Neuronal stem cell (in vitro differentiated cells): ENCODE results near the gene ZNF407.
A peak's percentile ranks its signal among the peaks of the same experiment; 100 is the strongest.

Source experiments
- DNase-seq: peaks from one replicate; pipeline ENCODE4 v3.0.0-alpha.2; 2013; ENCODE audit warnings: low spot score
- H2AFZ ChIP-seq: one replicate; pipeline ENCODE4 v1.6.1; 2013; ENCODE audit warnings: mild to moderate bottlenecking, low read length, inconsistent platforms
- H2AK5ac ChIP-seq: 2 replicates; pipeline ENCODE4 v1.6.1; 2013; ENCODE audit warnings: low read depth, mild to moderate bottlenecking, inconsistent platforms, low read length, moderate library complexity, mixed read lengths
- H2BK120ac ChIP-seq: 2 replicates; pipeline ENCODE4 v1.6.1; 2013; ENCODE audit warnings: low read depth, mild to moderate bottlenecking, inconsistent platforms, low read length, moderate library complexity, mixed read lengths
- H2BK12ac ChIP-seq: one replicate; pipeline ENCODE4 v1.6.1; 2013; ENCODE audit warnings: low read length, inconsistent platforms
- H2BK15ac ChIP-seq: 2 replicates; pipeline ENCODE4 v1.6.1; 2013; ENCODE audit warnings: mild to moderate bottlenecking, low read length, inconsistent platforms, mixed read lengths
- H2BK5ac ChIP-seq: one replicate; pipeline ENCODE4 v1.6.1; 2013; ENCODE audit warnings: inconsistent platforms, mild to moderate bottlenecking, low read length, moderate library complexity
- H3K14ac ChIP-seq: one replicate; pipeline ENCODE4 v1.6.1; 2013; ENCODE audit warnings: low read length, inconsistent platforms
- H3K18ac ChIP-seq: 2 replicates; pipeline ENCODE4 v1.6.1; 2013; ENCODE audit warnings: low read length, inconsistent platforms
- H3K23ac ChIP-seq: 2 replicates; pipeline ENCODE4 v1.6.1; 2013; ENCODE audit warnings: low read depth, mild to moderate bottlenecking, mixed read lengths, low read length, inconsistent platforms; ENCODE audit not compliant: poor library complexity
- H3K27ac ChIP-seq: replicated peaks from 3 replicates; pipeline ENCODE4 v1.5.1; 2013; ENCODE audit warnings: low read length, inconsistent platforms
- H3K27me3 ChIP-seq, 3 experiments: 2 replicates each; pipeline ENCODE4 v1.6.1; 2013; ENCODE audit warnings: low read length in 3 of 3, mild to moderate bottlenecking in 2 of 3, inconsistent platforms in 1 of 3, low read depth in 1 of 3, mixed read lengths in 1 of 3, moderate library complexity in 1 of 3; ENCODE audit not compliant: control insufficient read depth in 3 of 3, insufficient read depth in 3 of 3
- H3K36me3 ChIP-seq, 2 donors: replicated peaks in 1 of 2; 2 replicates each; pipeline ENCODE4 v1.6.1; 2013; ENCODE audit warnings: low read length in 2 of 2; ENCODE audit not compliant: control insufficient read depth in 2 of 2, insufficient read depth in 2 of 2
- H3K4ac ChIP-seq: 2 replicates; pipeline ENCODE4 v1.6.1; 2013; ENCODE audit warnings: inconsistent platforms, mild to moderate bottlenecking, low read length, moderate library complexity
- H3K4me1 ChIP-seq, 2 donors: 1 replicate in 1 of 2; 2 replicates in 1 of 2; pipeline ENCODE4 v1.6.1; 2013; ENCODE audit warnings: low read length in 2 of 2, low read depth in 1 of 2; ENCODE audit not compliant: control insufficient read depth in 2 of 2, insufficient read depth in 1 of 2
- H3K4me2 ChIP-seq: one replicate; pipeline ENCODE4 v1.6.1; 2013; ENCODE audit warnings: mild to moderate bottlenecking, low read length, inconsistent platforms; ENCODE audit not compliant: insufficient read depth, poor library complexity, severe bottlenecking
- H3K4me3 ChIP-seq, 2 donors: 2 replicates each; pipeline ENCODE4 v1.5.1; 2013; ENCODE audit warnings: low read length in 2 of 2, mild to moderate bottlenecking in 2 of 2, inconsistent platforms in 1 of 2, moderate library complexity in 1 of 2
- H3K79me1 ChIP-seq: one replicate; pipeline ENCODE4 v1.6.1; 2013; ENCODE audit warnings: low read depth, mild to moderate bottlenecking, inconsistent platforms, low read length, moderate library complexity
- H3K9ac ChIP-seq: one replicate; pipeline ENCODE4 v1.6.1; 2013; ENCODE audit warnings: mild to moderate bottlenecking, low read depth, low read length, inconsistent platforms; ENCODE audit not compliant: poor library complexity
- H3K9me3 ChIP-seq, 2 donors: replicated peaks in 1 of 2; 2 replicates each; pipeline versions ENCODE3 to v1.6.1; 2013; ENCODE audit warnings: low read length in 2 of 2, mild to moderate bottlenecking in 2 of 2, inconsistent platforms in 1 of 2, low read depth in 1 of 2, mixed read lengths in 1 of 2, moderate library complexity in 1 of 2; ENCODE audit not compliant: control insufficient read depth in 2 of 2, insufficient read depth in 1 of 2
- H4K8ac ChIP-seq: one replicate; pipeline ENCODE4 v1.6.1; 2013; ENCODE audit warnings: low read depth, mild to moderate bottlenecking, inconsistent platforms, low read length, moderate library complexity
- H4K91ac ChIP-seq: one replicate; pipeline ENCODE4 v1.6.1; 2013; ENCODE audit warnings: low read length, low read depth, mild to moderate bottlenecking, inconsistent platforms; ENCODE audit not compliant: poor library complexity
- WGBS, 2 donors: extraction: QIAGEN DNeasy Blood & Tissue Kit; methylation state at CpG; one replicate each; pipeline ENCODE4 v1.1.7; 2013; ENCODE audit warnings: missing lambda C conversion rate in 2 of 2, mixed read lengths in 1 of 2; ENCODE audit not compliant: insufficient read length in 2 of 2, insufficient replicate concordance in 1 of 2; ENCODE audit errors: extremely low coverage in 2 of 2; 5-methylcytosine and 5-hydroxymethylcytosine counted together

Gene ZNF407

DNA sequence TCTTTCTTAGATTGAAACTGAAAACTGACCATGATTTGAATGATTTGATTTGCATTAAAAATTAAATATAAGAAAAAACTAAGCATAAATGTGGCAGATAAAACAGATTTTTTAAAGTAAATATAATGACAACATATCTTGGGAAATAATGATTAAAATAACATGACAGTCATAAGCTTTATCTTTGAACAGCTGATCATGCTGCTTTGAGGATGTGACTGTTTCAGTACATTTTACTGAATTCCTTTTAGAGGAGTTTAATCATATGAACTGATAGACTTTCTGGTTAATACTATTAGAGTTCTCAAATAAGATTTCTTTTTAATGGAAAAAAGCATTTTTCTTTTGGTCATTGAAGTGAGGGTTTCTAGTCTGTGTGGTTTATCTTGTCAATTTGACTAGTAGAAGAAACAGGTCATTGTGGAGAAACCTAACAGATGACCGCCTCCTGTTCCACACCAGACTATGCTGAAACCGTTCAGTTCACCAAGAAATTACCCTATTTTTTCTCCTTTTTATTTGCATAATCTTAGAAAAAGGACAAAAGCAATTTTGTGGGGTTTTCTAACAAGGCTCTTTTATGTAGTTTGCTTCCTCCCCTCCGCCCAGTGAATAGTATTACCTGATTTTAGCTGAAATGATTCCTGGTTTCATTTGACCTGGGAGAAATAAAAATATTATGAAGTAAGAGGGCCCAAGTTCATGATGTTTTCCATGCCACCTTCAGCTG lies 349.1 kb downstream of the ZNF407 start:
- Histone ChIP-seq H2AK5ac (no peak overlapping the region), H2BK120ac (no peak overlapping the region), H3K23ac (no peak overlapping the region), H3K4me1 (peaks cover 7 to 8% of the 10 kb centered on the region in 2 donors), H3K4ac (no peak overlapping the region), H3K18ac (no peak overlapping the region), H3K9me3 (no peaks in the 10 kb centered on the region), H3K9ac (no peak overlapping the region), H2BK12ac (no peak overlapping the region), H4K91ac (no peak overlapping the region), H2AFZ (no peak overlapping the region), H3K4me3 (no peak overlapping the region), H3K79me1 (no peaks in the 10 kb centered on the region), H3K27me3 (no peaks in the 10 kb centered on the region), H3K27ac (no peak overlapping the region), H3K14ac (no peak overlapping the region), H2BK15ac (no peak overlapping the region), H4K8ac (no peak overlapping the region), H2BK5ac (no peak overlapping the region), H3K4me2 (no peak overlapping the region), H3K36me3 (no peaks in the 10 kb centered on the region)
- no CpG with 5 or more reads among the region's 3 CpGs for WGBS, 2 donors
- no peak for DNase-seq

DNA sequence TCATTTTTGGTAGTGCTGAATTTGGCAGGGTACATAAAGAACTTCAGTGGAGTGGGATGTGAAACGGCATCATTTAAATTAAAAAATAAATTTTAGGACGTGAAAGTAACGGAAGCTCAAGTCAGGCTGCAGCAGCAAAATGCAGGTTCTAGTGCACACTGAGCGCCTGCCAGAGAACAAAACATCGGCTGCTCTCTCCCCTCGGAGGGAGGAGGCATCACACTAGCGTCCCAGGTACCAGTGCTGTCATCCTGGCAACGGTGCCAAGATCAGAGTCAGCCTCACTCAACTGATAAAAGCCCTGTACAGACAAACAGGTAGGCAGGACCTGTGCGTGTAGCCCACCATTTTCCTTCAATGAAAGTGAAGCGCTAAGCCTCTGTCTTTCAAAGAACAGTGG lies 349.7 kb downstream of the ZNF407 start:
- Histone ChIP-seq H3K4me3 (no peak overlapping the region), H2BK5ac (no peak overlapping the region)

DNA sequence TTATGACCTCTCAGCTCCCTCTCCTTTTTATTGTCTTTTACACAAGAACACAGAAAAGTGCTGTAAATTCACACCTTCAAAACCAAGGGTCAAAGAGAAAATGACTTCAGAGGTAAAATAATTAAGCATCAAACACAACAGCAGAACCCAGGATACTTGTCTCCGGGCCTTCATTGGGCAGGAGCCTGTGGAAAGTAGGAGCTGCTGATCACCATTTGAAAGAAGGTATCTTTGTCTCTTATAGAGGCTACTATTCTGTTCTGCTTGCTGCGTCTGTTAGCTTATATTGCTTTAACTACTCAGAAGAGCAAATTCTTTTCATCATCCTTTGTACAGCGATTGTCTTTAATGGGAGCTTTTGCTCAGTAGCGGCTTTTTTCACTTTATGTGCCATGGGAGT lies 350.2 kb downstream of the ZNF407 start:
- H4K8ac ChIP-seq: no peak overlapping the region
- no peak overlapping the region for H2BK12ac ChIP-seq
- no peak overlapping the region for H2BK5ac ChIP-seq
- no peak for DNase-seq
- peak overlapping the region; percentile 55 for H2AFZ ChIP-seq
- no peaks in the 10 kb centered on the region for H3K9me3 ChIP-seq
- peaks cover 7 to 8% of the 10 kb centered on the region in 2 donors for H3K4me1 ChIP-seq
- H2AK5ac ChIP-seq: no peak overlapping the region
- H4K91ac ChIP-seq: no peak overlapping the region
- no peak overlapping the region for H3K23ac ChIP-seq
- H2BK15ac ChIP-seq: no peak overlapping the region
- H2BK120ac ChIP-seq: no peak overlapping the region
- no peak overlapping the region for H3K14ac ChIP-seq
- H3K9ac ChIP-seq: no peak overlapping the region
- no peaks in the 10 kb centered on the region for H3K79me1 ChIP-seq
- no peaks in the 10 kb centered on the region for H3K36me3 ChIP-seq
- H3K4me3 ChIP-seq: no peak overlapping the region
- no peak overlapping the region for H3K4me2 ChIP-seq
- no peaks in the 10 kb centered on the region for H3K27me3 ChIP-seq
- no peak overlapping the region for H3K4ac ChIP-seq
- WGBS, 2 donors: no CpG with 5 or more reads among the region's 4 CpGs
- H3K27ac ChIP-seq: no peak overlapping the region
- H3K18ac ChIP-seq: no peak overlapping the region

More for the DNA sequence above, 349.7 kb downstream of the ZNF407 start:
- H3K4me2 ChIP-seq: no peak overlapping the region
- no peak overlapping the region for H3K23ac ChIP-seq
- no peak overlapping the region for H3K9ac ChIP-seq
- DNase-seq: no peak
- H3K4me1 ChIP-seq: peaks cover 7 to 8% of the 10 kb centered on the region in 2 donors
- no CpG with 5 or more reads among the region's 10 CpGs for WGBS, 2 donors
- no peak overlapping the region for H2BK12ac ChIP-seq
- H3K14ac ChIP-seq: no peak overlapping the region
- H4K8ac ChIP-seq: no peak overlapping the region
- no peaks in the 10 kb centered on the region for H3K79me1 ChIP-seq
- H3K18ac ChIP-seq: no peak overlapping the region
- H2BK120ac ChIP-seq: no peak overlapping the region
- H2AFZ ChIP-seq: peak overlapping the region; percentile 55
- H3K4ac ChIP-seq: no peak overlapping the region
- H4K91ac ChIP-seq: no peak overlapping the region
- H3K9me3 ChIP-seq: no peaks in the 10 kb centered on the region
- H3K36me3 ChIP-seq: no peaks in the 10 kb centered on the region
- no peak overlapping the region for H3K27ac ChIP-seq
- H2AK5ac ChIP-seq: no peak overlapping the region
- H3K27me3 ChIP-seq: no peaks in the 10 kb centered on the region
- no peak overlapping the region for H2BK15ac ChIP-seq

DNA sequence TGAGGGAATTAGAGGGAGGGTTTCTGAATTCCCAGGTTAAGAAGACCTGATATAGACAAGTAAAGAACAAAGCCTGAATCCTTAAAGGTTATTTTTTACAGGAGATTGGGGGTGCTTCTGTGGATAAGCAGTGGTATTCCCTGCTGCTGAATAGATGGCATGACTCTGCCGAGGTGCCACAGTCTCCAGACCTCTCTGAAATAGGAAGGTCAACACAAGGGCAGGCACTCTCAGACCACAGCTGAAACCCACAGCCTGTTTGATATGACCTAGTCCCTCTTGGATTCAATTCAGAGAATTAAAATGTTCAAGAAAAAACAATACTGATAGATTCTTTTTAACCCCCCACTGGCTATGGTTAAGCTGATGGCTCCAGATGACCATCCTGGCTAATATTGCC lies 351.9 kb downstream of the ZNF407 start:
- no peak overlapping the region for H3K14ac ChIP-seq
- H3K4me3 ChIP-seq: no peak overlapping the region
- H2BK5ac ChIP-seq: no peak overlapping the region
- H3K9me3 ChIP-seq: no peaks in the 10 kb centered on the region
- H3K23ac ChIP-seq: no peak overlapping the region
- no peak overlapping the region for H3K9ac ChIP-seq
- H3K36me3 ChIP-seq: no peaks in the 10 kb centered on the region
- no peak overlapping the region for H3K18ac ChIP-seq
- no peak overlapping the region for H3K27ac ChIP-seq
- no peaks in the 10 kb centered on the region for H3K79me1 ChIP-seq
- H4K8ac ChIP-seq: no peak overlapping the region
- H2AFZ ChIP-seq: no peak overlapping the region
- no peaks in the 10 kb centered on the region for H3K27me3 ChIP-seq
- no CpG with 5 or more reads among the region's 1 CpG for WGBS, 2 donors
- no peak overlapping the region for H2BK15ac ChIP-seq
- no peak overlapping the region for H4K91ac ChIP-seq
- no peak for DNase-seq
- no peak overlapping the region for H2BK120ac ChIP-seq
- no peak overlapping the region for H2AK5ac ChIP-seq
- no peak overlapping the region for H3K4ac ChIP-seq
- H3K4me2 ChIP-seq: no peak overlapping the region
- peaks cover 7 to 8% of the 10 kb centered on the region in 2 donors for H3K4me1 ChIP-seq
- H2BK12ac ChIP-seq: no peak overlapping the region
